GM18951 (cell line): ENCODE results near the gene SESN1.
"Not testable (repeated sequence)": the region's sequence is repeated elsewhere in the genome, so short reads cannot be mapped to it uniquely, and the experiment has no call there.

Source experiments
- POLR2A ChIP-seq: IDR thresholded peaks from 4 replicates; pipeline ENCODE4 v1.6.1; 2011; ENCODE audit warnings: mild to moderate bottlenecking; ENCODE audit not compliant: insufficient read length, insufficient read depth; ENCODE audit errors: extremely low read depth
- in situ Hi-C: fragments of 300-500 bp; cut with MboI; formaldehyde crosslinking; loops from one replicate; pipeline ENCODE4 v1.12.0; 2022; ENCODE audit warnings: low sequenced_read_pairs, mixed read lengths, inconsistent platforms; ENCODE audit not compliant: unreplicated experiment

SESN1 gene

GRCh38 chr6:108983151-108983550, 111.5 kb downstream of the SESN1 start:
- in situ Hi-C loops: no loop called here
- TF ChIP-seq POLR2A: no peak

- in situ Hi-C loops: no loop called here
Measured at GRCh38 chr6:108982154-108983113, 112.2 kb downstream of the SESN1 start.

GRCh38 chr6:108978638-108979037, 116.0 kb downstream of the SESN1 start:
- in situ Hi-C loops: not testable (repeated sequence)

More at GRCh38 chr6:108982154-108983113, 112.2 kb downstream of the SESN1 start:
- no peak for TF ChIP-seq POLR2A

DNA sequence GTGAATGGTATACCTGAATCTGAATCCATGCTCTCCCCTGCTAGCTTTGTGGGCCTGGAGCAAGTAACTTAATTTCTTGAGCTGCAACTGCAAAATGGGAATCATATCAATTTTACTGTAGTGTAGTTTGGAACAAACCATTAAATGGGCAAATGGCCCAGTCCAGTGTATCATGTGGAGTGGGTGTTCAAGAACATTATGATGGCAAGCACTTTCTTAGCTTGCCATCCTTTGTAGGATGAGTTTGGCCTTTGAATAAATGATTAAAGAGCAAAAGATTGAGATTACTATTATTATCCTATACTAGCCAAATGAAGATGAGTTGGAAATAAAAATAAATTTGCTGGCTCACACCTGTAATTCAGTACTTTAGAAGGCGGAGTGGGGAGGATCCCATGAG, 120.4 kb downstream of the SESN1 start:
- no peak for TF ChIP-seq POLR2A
- in situ Hi-C loops: no loop called here

- in situ Hi-C loops: no loop called here
- TF ChIP-seq POLR2A: no peak
Measured at GRCh38 chr6:108969776-108970175, 124.9 kb downstream of the SESN1 start.

- in situ Hi-C loops: no loop called here
- TF ChIP-seq POLR2A: no peak
Measured at GRCh38 chr6:108968325-108969316, 126.0 kb downstream of the SESN1 start.

GRCh38 chr6:108966855-108967755, 127.5 kb downstream of the SESN1 start:
- in situ Hi-C loops: no loop called here

DNA sequence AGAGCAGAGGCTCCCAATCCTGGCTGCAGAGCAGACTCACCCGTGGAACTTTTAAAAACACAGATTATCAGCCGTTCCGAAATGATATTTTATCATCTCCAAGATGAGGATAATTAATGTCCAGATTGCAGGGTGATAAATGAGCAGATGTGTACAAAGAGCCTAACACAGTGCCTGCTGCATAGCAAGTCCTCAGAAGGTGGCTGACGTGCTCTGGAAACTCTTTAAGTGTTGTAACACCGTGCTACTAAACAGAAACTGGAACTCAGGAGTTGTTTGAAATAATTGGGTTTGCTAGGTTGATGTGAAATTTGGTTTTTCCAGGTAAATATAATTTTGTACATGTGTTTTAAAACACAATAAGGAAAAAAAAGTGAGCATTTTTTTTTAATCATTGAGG, 128.4 kb downstream of the SESN1 start:
- TF ChIP-seq POLR2A: no peak
- in situ Hi-C loops: no loop called here

More at GRCh38 chr6:108966855-108967755, 127.5 kb downstream of the SESN1 start:
- no peak for TF ChIP-seq POLR2A

- in situ Hi-C loops: no loop called here
- TF ChIP-seq POLR2A: no peak
Measured at GRCh38 chr6:108961985-108962384, 132.7 kb downstream of the SESN1 start.

- no peak for TF ChIP-seq POLR2A
- in situ Hi-C loops: no loop called here
Measured at GRCh38 chr6:108961077-108961476, 133.6 kb downstream of the SESN1 start.

GRCh38 chr6:108960601-108961000, 134.0 kb downstream of the SESN1 start:
- TF ChIP-seq POLR2A: no peak
- in situ Hi-C loops: no loop called here

DNA sequence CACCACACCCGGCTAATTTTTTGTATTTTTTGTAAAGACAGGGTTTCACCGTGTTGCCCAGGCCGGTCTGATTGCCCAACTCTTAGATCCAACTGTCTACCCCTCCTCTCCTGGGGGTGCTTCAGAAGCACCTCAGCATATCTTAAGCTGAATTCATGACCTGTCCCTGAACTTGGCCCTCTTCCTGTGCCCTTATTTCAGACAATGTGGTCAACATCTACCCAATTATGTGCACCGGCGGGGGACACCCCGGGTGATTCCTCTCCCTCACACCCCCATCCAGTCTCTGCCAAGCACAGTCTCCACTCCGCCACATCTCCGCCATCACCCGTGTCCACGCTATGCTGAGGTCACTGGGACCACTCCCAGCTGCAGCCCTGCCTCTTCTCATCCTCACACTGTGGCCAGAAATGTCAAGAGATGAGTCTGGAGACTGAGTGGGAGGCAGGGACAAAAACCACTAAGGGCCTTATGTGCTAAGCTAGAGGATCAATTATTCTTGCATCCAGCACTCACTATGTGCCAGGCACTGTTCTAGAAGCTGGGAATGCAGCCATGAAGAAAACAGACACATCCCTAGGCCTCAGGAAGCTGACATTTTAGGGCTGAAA, 134.6 kb downstream of the SESN1 start:
- in situ Hi-C loops: no loop called here
- TF ChIP-seq POLR2A: no peak
